Activated CD8-positive, alpha-beta memory T cell treated with anti-CD3 and anti-CD28 coated beads, Interleukin-2, amount 50 U/mL, for 1 hour (primary cell): ENCODE results near the gene WAC.
"Not testable (repeated sequence)": the region's sequence is repeated elsewhere in the genome, so short reads cannot be mapped to it uniquely, and the experiment has no call there.

Experiments
- DNase-seq: peaks from one replicate; pipeline ENCODE4 v3.0.0-alpha.2; 2020; ENCODE audit errors: extremely low read depth

Gene WAC

DNA sequence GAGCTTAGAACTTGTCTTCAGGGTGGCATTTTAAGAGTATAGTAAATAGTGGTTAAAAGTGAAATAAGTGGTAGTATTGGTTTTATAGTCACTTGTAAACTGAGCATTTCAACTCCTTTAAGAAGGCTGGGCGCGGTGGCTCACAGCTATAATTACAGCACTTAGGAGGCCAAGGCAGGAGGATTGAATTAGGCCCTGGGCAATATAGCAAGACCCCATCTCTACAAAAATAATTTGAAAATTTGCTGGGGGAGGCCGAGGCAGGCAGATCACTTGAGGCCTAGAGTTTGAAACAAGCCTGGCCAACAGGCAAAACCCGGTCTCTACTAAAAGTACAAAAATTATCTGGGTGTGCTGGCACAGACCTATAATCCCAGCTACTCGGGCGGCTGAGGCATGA is 80.0 kb downstream of the WAC start:
- no peak for DNase-seq

DNA sequence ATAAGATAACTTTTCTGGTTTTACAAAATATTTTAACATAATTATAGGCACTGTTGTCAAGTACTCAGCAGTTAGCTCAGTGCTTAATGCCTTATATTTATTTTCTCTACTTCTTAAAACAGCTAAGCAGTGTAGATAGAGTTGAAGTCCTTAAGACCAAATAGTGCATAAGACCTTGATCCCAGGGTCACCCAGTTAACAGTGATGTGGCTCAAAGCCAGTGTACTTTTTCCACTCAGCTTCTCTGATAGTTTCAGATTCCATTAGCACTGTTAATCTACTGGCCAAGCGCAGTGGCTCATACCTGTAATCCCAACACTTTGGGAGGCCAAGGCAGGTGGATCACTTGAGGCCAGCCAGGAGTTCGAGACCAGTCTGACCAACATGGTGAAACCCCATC is 83.6 kb downstream of the WAC start:
- no peak for DNase-seq

DNA sequence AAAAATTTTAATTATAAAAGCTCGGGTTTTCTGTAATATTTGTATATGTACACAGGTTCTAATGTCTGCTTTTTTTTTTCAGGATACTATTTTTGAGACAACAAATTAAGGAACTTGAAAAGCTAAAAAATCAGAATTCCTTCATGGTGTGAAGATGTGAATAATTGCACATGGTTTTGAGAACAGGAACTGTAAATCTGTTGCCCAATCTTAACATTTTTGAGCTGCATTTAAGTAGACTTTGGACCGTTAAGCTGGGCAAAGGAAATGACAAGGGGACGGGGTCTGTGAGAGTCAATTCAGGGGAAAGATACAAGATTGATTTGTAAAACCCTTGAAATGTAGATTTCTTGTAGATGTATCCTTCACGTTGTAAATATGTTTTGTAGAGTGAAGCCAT is 86.5 kb downstream of the WAC start:
- DNase-seq: no peak

DNA sequence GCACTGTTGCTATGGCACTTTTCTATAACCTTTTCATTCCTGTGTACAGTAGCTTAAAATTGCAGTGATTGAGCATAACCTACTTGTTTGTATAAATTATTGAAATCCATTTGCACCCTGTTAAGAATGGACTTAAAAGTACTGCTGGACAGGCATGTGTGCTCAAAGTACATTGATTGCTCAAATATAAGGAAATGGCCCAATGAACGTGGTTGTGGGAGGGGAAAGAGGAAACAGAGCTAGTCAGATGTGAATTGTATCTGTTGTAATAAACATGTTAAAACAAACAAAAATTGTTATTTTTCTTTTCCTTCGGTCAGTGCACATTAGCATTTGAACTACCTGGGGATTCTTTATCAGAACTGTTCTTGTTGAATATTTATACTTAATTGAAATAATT is 87.3 kb downstream of the WAC start:
- no peak for DNase-seq

DNA sequence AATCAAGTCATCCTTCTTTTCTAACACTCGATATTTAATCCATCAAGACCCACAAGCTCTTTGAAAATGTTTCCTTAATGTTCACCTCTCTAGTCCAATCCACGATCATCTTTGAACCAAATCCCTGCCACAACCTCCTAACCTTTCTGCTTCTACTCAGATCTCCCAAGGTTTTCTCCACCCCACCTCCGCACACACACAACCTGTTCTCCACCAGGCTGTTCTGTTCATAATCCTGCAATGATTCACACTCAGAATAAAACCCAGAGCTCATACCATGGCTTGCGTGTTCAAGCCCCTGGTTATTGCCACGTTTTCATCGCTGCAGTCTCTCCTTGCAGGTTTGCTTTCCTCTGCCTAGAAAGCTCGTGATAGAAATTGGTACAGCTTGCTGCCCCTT is 90.6 kb downstream of the WAC start:
- DNase-seq: no peak

DNA sequence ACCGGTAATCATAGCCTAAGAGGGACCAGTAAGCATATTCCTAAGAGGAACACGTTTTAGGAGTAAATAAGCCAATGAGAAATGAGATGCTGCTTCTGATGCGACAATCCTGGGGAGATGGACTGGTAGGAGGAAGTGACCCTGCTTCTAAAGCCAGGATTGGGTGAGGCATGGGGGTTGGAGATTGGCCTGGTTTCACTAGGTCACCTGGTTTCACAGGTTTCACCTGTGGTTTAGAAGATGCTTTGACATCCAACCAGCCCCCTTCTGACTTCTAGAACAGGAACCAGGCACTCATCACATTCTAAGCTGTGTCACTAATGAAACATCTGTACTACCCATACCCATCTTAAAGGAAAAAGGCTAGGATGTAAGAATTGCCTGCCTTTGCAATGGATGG is 91.4 kb downstream of the WAC start:
- DNase-seq: no peak

DNA sequence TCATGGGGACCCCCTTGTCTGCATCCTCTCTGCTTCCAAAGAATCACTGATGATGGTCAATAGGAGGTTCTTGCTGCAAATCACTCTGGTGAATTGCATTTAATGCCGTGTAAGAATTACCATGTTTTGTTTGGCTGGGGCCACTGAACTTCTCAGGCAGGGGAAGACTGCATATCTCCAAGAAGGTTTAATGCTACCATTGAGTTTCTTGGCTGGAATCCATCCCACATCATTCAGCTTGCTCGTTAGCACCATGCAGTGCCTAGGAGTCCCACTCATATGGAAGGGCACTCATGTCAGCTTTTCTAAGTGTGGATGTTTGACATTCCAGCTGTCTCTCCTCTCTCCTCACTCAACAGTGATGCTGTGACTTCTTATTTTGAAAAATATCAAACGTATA is 94.2 kb downstream of the WAC start:
- no peak for DNase-seq

DNA sequence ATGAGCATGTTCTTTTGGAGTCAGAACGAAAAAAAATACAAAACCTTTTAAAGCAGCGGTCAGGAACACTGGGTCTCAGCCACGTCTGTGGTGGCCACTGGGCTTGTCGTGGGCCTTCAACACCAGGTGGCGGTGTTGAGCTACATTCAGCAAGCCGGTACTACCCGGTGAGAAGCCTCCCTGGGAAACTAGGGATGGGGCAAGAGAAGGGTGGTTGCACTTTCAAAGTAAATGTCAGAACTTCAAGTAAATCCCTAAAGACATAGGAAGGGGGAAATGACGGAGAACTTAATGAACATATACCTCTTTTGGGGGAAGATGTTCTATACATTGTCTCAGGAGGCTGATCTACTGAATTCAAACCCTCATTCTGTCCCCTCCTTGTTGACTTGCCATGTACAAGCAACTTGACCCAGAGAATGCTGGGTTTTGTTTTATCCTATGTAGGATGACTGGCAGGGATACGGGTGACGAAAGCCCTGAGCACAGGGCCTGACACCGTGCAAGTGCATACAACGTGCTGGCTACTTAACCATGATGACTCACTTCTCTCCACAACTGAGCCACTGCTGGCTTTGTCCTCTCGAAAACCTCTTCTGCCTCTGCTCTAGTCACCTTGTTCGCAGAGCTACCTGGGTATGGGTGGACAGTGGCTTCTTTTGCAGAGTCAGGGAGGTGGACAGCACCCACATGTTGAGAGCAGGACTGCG is 95.4 kb downstream of the WAC start:
- no peak for DNase-seq

DNA sequence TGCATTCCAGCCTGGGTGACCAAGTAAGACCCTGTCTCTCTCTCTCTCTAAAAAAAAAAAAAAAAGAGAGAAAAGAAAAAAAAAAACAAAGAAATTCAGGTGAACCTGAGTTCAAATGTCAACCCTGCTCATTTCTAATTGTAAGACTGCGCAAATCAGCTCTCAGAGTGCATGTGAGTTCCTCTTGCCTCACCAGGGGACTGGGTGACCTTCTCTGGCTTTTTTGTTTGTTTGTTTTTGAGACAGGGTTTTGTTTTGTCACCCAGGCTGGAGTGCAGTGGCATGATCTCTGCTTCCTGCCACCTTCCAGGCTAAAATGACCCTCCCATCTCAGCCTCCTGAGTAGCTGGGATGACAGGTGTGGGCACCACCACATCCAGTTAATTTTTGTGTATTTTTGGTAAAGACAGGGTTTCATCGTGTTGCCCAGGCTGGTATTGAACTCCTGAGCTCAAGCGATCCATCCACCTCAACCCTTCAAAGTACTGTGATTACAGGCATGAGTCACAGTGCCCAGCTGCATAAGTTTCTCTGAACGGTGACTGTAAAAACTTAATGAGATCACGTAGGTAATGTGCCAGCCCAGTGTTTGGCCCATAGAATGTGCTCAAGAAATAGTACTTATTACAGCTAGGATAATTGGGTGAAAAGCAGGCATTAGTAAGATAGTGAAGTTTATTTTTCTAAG is 99.1 kb downstream of the WAC start:
- no peak for DNase-seq

DNA sequence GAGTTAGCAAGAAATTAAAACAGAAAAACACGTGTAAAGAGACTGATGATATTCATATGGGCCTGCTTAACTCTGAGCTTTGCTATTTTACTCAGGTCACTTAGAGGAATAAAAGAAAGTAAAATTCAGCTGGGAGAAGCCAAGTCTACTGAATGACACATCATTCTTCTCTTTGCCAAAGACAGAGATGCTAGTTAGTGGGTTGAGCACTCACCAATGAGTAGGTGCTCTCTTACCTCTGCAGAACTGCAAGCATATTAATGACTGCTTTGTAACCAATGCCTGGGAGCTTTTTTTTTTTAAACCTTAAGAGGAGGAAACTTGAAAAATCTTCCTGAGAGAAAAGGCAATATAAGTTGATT is 99.6 kb downstream of the WAC start:
- no peak for DNase-seq

DNA sequence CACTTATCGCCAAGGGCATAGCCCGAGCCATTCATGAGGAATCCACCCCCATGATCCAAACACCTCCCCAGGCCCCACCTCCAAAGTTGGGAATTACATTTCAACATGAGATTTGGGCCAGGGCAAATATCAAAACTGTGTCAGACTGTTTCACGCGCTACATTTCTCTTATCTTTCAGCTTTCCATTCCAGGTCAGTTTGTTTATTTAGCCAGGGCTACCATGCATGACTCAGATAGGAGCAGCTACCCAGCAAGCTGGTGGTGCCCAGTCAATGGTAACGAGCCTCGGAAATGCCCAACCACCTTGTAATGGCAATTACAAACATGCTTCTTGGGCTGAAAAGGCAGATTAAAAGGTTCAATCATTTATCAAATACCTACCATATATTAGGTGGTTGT is 100.8 kb downstream of the WAC start:
- no peak for DNase-seq

DNA sequence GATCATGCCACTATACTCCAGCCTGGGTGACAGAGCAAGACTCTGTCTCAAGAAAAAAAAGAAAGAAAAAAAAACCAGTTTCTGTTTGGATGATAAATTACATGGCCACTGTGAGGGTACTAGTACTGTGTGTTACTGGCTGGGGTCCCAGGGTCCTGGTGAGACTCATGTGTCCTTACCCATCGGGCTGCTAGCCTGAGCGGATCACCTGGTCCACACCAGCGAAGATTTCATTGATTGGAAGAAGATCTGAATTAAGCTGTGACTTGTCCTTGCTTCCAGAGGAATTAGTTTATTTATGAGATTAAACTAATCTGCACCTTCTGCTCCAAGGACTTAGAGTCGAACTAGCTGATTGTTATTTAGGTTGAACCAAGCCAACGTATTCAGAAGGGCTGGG is 104.4 kb downstream of the WAC start:
- DNase-seq: no peak

DNA sequence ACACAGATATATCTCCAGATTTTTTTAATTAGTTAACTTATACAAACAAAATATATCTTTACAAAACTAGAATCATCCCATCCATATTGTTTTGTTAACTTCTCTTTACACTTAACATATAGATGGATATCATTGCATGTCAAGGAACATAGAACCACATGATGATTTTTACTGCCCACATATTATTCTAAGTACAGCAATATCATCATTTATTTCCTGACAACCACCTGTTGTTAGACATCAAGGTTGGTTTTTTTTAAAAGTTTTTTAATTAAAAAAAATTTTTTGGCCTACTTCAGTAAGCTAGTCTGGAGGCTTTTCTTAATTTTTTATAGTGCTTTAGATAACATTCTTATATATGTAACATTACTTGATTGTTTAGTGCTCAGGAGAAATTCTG is 105.5 kb downstream of the WAC start:
- no peak for DNase-seq

DNA sequence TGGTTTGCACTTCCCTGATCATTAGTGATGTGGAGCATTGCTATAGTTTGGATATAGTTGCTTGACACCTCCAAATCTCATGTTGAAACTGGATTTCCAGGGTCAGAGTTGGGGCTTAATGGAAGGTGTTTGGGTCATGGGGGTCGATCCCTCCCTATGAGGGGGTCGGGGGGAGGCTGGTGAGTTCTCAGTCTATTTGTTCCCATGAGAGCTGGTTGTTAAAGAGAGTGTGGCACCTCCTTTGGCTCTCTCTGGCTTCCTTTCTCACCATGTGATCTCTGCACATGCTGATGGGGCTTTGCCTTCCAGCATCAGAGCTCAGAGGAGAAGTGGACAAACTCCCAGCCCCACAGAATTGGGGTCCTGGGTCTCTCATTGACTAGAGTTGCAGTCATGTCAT is 107.6 kb downstream of the WAC start:
- DNase-seq: no peak

DNA sequence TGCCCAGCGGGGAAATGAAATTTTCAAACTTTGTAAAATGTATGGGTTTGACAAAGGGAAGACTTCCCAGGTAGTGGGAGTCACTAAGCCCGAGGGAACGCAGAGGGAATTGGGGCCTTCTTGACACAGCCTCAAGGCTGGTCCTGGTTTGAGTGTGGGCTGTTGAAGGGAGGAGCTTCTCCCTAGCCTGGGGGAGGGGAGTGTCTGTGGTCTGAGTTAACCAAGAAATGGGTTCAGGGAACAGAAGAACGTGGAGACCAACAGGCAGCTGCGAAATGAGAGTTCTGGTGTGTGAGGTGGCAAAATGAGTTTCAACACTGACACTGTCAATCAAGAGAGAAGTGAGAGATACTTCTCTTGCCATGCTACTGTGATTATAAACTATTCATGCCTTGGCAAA is 111.7 kb downstream of the WAC start:
- no peak for DNase-seq

DNA sequence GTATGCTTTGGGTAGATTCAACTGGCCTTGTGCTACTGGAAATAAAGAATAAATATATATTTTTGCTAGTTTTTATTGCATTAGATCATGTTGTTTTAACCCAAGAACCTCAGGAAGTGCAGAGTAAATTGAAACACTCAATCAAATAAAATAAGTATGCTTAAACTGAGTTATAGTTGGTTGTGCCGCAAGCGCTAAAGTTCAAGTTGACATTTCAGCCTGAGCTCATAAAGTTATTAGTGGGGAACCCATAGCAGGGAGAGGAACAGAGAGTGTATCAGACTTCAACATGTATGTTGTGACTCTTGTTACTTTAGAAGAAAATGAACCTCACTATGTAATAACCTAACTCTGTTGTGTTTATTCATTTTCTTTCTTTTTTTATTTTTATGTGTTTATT is 119.2 kb downstream of the WAC start:
- DNase-seq: no peak

DNA sequence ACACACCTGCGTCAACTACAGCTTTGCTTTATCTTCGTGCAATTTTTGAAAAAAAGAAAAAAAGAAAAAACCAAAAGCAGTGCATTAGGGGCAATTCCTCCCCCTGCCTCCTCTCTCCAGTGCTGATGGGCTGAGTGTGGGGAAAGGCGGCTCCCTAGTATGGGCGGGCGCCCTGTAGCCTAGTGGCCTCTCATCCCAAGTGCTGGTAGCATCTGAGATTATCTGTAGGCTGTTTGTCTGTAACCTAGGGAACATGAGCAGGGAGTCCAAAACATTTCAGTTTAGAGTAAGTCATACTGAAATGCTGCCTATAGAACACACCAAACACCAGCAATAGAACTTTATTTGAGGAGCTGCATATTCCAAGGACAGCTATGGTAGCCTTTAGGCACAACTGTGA is 119.8 kb downstream of the WAC start:
- no peak for DNase-seq

DNA sequence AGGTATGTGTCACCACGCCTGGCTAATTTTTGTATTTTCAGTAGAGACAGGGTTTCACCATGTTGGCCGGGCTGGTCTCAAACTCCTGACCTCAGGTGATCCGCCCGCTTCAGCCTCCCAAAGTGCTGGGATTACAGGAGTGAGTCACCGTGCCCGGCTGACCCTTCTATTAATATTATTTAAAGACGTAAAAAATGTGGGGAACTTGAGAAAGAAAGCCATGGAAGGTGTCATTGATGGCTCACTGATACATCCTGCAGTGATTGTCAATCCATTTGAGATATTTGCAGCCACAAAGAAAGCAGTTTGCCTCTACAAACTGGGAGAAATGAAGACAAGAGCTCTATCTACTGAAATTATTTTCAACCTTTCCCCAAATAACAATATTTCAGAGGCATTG is 125.9 kb downstream of the WAC start:
- DNase-seq: not testable (repeated sequence)

DNA sequence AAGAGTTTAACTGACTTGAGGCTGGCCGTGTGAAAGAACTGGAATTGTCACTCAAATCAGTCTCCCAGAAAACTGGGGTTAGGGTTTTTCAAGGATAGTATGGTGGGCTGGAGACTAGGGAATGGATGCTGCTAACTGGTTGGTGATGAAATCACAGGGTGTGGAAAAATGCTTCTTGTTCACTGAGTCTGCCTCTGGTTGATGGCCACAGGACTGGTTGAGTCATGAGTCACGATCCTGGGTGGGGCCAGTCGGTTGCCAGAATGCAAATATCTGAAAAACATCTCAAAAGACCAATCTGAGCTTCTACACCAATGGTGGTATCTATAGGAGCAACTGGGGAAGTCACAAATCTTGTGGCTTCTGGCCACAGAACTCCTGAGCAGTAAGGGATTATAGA is 128.1 kb downstream of the WAC start:
- no peak for DNase-seq

DNA sequence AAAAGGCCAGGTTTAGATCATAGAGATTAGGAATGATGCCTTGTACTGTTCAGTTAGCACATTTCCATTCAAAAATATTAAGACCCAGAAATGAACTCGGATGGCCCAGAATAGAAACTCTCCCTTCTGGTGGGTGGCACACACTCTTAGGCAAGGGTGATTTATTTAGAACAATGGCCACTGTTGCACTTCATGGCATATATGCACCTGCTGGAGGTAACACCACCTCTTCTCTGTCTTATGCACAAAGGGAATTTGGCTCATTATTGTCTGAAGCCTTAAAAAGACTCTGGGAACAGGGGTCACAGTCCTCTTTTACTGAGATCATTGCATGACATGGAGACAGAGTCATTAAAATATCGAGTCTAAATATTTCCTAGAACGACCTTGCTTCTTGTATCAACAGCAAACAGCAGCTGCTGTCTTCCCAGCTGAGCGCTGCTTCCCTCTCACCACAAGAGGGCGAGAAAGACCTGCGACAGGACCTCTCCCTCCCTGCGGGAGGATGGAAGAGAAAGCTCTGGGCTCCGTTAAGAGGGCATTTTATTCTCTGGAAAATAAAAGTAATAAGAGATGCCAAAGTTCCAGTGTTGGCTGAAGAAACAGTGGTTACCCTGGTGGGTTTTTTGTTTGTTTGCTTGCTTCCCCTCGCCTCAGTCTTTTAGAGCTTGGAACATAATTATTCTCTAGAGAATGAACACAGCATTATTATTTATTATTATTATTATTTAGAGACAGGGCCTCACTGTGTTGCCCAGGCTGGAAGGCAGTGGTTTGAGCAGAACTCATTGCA is 130.9 kb downstream of the WAC start:
- peak; percentile 33 for DNase-seq

DNA sequence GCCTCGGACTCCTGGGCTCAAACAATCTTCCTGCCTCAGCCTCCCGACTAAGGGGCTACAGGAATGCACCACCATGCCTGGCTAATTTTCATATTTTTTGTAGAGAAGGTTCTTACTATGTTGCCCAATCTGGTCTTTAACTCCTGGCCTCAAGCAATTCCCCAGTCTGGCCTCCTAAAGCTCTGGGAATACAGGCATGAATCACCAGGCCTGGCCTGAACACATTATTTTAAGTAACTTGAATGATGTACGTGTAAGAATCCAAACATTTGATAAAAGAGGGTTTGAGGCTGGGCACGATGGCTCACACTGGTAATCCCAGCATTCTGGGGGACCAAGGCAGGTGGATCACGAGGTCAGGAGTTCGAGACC is 131.4 kb downstream of the WAC start:
- DNase-seq: no peak

DNA sequence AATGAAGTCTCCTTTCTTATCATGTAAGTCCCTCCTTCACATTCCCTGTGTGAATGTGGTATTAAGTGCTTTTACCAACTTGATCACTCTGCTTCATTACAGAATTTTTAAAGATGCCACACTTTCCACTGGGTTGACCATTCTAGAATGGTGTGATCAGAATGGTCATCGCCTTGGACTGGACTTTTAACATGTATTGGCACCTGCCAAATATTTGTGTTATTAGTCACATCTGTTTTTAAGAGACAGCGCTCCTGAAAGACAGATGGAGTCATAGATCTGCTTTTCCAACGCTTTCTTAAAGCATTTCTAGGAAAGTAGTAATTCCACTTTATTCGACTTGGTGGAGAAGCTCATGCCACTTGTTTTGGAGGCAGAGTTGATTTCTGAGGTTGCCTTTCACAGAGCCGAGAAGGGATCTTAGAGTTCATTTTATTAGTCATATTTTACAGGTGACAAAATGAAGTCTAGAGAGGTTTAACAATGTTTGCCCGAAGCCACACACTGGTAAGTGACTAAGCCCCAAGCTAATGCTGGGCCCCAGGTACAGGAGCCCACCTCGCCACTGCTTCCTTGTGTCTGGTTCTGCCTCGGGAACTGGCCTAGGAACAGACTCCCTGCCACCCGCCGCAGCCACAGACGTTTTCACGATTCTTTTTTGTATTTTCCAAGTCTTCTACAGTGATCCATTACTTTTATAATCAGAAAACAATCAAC is 134.0 kb downstream of the WAC start:
- DNase-seq: no peak
